ENCODE data around the gene IL3RA.

The IL3RA gene

DNA sequence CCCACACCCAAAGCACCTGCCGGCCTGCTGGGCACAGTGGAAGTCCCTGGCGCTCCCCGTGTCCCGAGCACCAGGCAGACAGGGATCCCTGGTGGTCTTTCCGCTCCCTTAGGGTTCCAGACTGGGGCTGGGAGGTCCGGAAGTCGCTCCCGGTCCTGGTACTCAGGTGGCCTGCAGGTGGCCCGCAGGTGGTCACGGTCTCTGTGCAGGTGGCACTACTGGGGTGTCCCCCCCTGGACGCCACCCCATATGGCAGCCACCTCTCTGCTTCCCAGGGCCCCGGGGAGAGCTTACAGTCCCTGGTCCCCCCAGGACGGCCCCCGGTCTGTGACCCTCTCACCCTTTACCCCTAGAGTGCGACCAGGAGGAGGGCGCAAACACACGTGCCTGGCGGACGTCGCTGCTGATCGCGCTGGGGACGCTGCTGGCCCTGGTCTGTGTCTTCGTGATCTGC is 41.7 kb downstream of the IL3RA start:
- in situ Hi-C loops (cut with MboI; ENCODE audit: low sequenced_read_pairs): no loop called here

DNA sequence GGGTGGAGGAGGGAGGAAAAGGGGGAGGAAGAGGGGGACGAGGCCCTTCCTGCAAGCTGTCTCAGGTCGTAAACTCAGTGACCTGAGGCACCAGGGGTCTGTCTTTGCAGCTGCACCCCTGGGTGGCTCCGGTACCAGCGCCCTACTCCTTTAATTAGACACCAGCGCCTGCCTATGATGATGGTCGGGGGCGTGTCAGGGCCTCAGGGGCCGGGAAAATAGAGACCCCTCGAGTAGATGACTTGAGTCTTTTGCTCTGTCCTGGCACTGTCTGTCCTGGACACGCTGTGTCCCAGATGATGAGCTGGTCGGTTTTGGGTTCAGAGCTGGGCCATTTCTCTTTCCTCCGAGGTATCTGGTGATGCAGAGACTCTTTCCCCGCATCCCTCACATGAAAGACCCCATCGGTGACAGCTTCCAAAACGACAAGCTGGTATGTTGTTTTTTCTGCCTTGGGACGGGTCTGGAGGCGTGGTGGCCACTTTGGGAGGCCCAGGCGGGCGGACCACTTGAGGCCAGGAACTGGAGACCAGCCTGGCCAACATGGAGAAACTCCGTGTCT is 44.2 kb downstream of the IL3RA start:
- in situ Hi-C loops (cut with MboI; ENCODE audit: low sequenced_read_pairs): no loop called here

DNA sequence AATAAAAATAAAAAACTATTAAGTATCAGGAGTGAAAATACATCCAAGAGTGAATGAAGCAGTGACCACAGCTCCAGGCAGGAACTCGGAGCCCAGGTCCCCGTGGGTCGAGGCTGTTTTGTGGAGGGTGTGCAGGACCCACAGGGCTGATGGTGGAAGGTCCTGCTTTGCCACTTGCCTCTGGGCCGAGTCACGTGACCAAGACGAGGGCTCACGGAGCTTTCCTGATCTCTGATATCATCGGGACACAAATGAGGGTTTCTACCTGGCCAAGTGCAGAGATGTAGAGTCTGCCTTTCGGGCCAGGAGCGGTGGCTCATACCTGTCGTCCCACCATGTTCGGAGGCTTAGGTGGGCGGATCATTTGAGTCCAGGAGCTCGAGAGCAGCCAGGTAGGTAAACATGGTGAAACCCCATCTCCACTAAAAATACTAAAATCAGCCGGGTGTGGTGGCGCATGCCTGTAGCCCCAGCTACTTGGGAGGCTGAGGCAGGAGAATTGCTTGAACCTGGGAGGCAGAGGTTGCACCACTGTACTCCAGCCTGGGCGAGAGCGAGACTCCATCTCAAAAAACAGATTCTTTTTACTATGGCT is 48.2 kb downstream of the IL3RA start:
- in situ Hi-C loops (cut with MboI; ENCODE audit: low sequenced_read_pairs): no loop called here

DNA sequence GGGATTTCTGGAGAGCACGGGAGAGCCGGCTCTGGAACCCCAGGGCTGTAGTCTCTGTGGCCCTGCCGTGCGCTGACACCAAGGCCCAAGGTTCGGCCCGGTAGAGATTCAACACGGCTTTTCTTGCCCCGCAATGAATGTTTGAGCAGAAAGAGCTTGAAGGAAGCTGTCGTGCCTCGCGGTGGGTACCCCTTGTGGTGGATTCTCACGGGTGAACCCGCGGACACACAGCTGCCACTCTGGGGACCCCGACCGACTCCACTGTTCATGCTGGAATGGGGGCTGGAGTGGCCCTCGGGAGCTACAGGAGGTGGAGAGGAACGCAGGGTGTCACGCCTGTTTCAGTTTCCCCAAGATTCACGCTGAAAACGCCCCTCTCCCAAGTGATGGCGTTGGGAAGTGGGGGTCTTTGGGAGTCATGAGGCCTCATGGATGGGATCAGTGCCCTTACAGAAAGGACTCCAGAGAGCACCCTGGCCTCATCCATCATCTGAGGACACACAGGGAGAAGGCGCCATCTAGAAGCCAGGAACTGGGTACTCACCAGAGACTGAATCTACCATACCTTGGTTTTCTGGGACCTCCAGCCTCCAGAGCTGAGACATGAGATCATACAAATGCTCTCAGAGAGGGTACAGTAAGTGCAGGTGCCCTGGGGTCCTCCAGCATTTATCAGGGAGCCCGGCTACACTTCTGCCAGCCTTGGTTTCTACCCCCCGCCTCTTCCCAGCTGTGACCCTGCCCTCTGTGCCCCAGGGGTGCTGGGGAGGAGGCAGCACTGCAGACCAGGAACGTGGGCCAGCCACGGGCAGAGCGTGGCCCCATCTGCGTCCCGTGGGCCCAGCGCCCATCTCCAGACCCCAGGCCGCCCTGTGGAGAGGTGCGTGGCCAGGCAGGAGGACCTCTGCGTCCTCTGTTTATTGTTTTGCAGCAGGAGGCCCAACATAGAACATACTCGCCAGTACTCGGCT is 49.0 kb downstream of the IL3RA start:
- in situ Hi-C loops (cut with MboI; ENCODE audit: low sequenced_read_pairs): no loop called here

DNA sequence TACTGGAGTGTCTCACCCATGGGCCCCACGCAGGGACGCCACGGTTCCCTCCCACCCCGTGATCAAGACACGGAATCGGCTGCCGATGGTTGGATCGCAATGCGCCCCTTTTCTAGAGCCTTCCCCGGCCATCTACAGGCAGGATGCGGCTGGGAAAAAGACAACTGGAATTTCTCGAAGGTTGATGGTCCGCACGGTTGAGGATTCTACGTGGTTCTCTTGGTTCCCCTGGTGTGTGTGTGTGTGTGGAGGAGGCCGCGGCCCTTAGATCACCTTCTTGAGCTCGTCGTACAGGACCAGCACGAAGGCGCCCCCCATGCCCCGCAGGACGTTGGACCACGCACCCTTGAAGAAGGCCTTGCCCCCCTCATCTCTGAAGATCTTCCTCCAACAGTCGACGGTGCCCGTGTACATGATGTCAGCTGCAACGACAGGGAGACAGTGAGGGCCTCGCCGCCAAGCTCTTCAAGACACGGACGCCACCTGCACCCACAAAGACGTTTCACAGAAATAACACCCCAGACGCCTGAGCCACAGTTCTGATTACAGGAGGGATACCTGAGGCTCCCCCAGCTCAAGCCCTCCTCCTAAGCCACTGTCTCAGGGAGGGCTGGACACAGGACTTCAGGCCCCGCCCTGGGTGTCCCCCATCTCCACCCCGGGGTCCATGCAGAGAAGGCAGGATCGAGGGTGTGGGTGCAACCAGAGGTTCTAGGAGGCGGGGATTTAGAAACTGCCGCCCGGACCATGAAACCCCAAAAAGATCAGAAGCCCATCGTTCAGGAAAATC is 49.9 kb downstream of the IL3RA start:
- in situ Hi-C loops (cut with MboI; ENCODE audit: low sequenced_read_pairs): no loop called here

DNA sequence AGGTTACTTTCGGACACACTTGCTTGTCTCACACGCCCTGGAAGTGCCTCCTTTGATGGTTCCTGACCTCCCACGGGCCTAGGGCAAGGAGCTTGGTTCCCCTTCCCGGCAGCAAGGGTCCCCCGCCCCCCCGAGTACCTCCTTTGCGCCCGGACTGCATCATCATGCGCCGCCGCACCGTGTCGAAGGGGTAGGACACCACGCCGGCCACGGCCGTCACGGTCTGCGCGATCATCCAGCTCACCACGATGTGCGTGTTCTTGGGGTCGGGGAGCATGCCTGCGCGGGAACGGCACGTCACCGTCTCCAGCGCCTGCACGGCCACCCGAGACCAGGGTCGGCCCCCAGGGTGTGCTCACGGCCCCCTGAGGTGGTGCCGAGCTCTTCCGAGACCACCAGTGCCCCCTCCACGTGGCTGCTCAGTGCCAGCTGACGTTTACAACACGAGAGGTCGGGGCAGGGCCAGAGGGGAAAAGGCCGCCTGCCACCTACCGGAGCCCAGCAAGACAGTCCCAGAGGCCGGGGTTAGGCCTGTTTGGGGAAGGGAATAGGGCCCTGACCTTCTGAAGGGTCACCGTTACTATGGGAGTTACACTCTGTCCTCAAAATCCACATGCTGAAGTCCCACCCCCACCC is 50.7 kb downstream of the IL3RA start:
- in situ Hi-C loops (cut with MboI; ENCODE audit: low sequenced_read_pairs): no loop called here

DNA sequence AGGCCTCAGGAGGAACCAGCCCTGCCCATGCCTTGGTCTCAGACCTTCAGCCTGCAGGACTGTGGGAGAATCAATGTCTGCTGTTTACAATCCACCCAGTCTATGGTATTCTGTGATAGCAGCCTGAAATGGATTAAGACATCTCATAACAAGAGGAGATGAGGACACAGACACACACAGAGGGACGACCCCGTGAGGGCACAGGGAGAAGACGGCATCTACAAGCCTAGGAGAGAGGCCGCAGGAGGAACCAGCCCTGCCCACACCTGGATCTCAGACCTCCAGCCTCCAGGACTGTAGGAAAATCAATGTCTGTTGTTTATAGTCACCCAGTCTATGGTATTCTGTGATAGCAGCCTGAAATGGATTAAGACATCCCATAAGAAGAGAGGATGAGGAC is 52.1 kb downstream of the IL3RA start:
- in situ Hi-C loops (cut with MboI; ENCODE audit: low sequenced_read_pairs): no loop called here

DNA sequence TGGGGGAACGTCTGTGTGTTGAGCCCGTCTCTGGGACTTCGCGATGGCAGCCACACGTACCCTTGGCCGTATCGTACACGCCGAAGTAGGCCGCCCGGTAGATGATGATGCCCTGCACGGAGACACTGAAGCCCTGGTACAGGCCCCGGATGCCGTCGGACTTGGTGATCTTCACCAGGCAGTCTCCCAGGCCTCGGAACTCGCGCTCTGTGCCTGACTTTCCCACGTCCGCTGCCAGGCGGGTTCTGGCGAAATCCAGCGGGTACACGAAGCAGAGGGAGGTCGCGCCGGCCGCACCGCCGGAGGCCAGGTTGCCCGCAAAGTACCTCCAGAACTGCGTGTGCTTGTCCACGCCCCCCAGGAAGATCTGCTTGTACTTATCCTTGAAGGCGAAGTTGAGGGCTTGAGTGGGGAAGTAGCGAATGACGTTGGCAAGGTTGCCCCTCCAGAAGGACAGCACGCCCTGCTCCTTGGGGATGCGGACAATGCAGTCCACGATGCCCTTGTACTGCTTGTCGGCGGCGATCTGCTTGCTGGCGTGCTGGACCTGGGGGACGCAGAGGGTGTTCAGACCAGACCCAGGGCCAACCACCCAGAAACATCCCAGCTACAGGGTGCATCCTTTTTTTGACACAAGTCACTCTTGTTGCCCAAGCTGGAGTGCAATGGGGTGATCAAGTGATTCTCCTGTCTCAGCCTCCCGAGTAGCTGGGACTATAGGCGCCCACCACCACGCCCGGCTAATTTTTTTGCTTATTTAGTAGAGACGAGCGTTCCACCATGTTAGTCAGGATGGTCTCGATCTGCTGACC is 52.8 kb downstream of the IL3RA start:
- in situ Hi-C loops (cut with MboI; ENCODE audit: low sequenced_read_pairs): no loop called here

DNA sequence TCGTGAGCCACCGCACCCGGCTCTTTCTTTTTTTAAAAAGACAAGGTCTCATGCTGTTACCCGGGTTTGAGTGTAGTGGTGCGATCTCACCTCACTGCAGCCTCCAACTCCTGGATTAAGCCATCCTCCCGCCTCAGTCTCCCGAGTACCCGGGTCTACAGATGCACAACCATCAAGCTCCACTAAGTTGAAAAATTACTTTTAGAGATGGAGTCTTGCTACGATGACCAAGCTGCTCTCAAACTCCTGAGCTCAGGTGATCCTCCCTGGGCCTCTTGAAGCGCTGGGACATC is 53.4 kb downstream of the IL3RA start:
- in situ Hi-C loops (cut with MboI; ENCODE audit: low sequenced_read_pairs): no loop called here

DNA sequence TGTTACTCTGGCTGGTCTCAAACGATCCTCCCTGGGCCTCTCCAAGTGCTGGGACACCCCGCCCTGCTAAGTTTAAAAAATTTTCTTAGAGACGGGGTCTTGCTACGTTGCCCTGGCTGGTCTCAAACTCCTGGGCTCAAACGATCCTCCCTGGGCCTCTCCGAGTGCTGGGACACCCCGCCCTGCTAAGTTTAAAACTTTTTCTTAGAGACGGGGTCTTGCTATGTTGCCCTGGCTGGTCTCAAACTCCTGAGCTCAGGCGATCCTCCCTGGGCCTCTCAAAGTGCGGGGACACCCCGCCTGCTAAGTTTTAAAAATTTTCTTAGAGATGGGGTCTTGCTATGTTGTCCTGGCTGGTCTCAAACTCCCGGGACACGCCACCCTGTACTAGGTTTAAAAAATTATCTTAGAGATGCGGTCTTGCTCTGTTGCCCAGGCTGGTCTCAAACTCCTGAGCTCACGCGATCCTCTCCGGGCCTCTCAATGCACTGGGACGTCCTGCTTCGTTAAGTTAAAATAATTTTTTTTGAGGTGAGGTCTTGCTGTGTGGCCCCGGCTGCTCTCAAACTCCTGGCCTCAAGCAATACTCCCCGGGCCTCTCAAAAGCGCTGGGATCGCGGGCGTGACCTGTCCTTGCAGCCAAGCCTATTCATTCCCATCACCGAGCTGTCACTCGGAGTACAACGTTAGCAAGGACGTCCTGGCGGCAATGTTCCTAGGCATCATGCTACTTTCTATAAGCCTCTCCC is 54.2 kb downstream of the IL3RA start:
- in situ Hi-C loops (cut with MboI; ENCODE audit: low sequenced_read_pairs): no loop called here

DNA sequence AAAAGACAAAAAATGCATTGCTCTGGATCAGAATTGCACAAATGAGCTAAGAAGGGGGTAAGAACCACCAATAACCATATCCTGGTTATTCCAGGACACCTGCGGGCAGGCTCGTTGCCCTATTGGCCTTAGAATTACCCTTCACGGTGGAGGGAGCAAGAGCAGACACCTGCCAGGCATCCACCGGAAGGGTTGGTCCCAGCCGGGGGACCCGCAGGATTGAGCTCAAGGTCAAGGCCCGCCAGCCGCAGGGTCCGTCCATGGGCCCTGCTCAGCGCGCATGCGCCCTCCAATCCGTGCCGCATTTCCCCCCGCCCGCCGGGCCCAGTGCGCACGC is 54.8 kb downstream of the IL3RA start:
- in situ Hi-C loops (cut with MboI; ENCODE audit: low sequenced_read_pairs): no loop called here

DNA sequence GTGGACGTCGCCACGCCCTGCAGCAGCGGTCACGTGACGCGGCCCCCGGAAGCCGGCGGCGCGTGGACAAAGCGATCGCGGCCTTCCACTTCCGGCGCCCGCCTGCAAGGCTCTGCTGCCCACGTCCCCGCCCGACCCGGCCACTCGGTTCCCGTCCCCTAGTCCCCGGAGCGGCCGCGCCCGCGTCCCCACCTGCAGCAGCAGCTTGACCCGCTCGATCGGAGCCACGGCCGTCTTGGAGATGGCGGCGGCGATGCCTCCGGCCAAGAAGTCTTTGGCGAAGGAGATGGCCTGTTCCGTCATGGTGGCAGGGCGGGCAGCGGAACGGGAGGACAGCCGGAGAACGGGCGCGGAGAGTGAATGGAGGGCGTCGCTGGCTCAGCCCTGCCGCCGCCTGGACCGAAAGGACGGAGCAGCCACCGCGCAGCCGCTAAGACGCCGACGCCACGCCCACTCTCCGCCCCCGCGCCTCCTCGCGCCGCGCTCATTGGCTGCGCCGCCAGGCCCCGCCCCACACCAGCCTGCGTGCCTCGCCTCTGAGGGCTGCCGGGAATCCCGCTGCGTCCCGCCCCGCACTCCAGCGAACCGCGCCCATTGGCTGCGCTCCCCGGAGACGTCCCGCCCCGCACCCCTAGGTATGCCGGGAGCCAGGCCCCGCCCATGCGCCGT is 55.3 kb downstream of the IL3RA start, which contains the start of gene SLC25A6:
Gene SLC25A6, minus strand, starts transcription at position 407 of the 669 bp plus-strand sequence. Its CDS starts 104 bp downstream, at position 303.
- in situ Hi-C loops (cut with MboI; ENCODE audit: low sequenced_read_pairs): no loop called here

DNA sequence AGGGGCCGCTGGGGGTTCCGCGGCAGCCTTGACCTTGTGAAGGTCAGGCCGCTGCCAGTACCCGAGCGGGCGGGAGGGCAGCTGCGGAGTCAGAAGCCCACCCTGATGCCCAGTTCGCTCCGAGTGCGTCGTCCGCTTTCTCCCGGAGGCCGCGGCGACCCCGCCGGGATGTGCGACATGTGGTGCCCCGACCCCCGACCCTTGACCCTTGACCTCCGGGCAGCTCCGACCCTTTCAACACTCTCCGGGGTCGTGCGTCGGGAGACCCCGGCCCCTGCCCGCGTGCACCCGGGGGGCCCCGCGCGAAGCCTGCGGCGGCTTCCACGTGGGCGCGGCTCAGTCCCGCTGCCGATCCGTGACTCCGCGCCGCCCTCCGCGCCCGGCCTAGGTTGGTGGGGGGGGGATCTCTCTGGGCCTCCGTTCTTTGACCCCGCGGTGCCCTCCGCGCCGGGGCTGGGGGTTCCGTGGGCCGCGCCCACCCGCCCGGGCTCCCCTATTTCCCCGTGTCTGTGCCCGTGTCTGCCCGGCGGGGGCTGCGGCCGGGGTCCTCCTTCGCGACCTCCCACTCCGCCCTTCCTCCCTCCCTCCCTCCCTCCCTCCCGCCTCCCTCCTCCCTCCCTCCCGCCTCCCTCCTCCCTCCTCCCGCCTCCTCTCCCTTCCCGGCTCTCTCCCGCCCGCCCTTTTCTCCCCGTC is 55.9 kb downstream of the IL3RA start:
- in situ Hi-C loops (cut with MboI; ENCODE audit: low sequenced_read_pairs): no loop called here

DNA sequence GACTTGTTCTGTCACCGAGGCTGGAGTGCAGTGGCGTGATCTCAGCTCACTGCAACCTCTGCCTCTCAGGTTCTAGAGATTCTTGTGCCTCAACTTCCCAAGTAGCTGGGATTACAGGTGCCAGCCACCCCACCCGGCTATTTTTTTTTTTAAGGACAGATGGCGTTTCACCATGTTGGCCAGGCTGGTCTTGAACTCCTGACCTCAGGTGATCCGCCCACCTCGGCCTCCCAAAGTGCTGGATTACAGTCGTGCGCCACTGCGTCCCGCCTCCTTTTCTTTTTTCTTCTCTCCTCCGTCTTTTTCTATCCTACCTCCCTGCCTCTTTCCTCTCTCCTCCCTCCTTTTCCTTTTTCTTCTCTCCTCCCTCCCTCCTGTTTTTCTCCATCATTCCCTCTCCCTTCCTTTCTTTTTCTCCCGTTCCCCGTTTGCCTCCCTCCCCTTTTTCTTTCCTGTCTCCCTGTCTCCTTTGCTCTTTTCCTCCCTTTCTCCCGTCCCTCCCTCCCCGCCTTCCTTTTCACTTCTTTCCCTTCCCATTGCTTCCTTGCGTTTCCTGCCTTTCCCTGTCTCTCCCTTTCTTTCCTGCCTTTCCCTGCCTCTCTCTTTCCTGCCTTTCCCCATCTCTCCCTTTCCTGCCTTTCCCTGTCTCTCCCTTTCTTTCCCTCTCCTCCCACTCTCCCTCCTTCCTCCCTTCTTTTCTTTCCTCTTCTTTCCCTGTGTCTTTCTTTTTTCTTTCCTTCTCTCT is 57.5 kb downstream of the IL3RA start:
- in situ Hi-C loops (cut with MboI; ENCODE audit: low sequenced_read_pairs): no loop called here

DNA sequence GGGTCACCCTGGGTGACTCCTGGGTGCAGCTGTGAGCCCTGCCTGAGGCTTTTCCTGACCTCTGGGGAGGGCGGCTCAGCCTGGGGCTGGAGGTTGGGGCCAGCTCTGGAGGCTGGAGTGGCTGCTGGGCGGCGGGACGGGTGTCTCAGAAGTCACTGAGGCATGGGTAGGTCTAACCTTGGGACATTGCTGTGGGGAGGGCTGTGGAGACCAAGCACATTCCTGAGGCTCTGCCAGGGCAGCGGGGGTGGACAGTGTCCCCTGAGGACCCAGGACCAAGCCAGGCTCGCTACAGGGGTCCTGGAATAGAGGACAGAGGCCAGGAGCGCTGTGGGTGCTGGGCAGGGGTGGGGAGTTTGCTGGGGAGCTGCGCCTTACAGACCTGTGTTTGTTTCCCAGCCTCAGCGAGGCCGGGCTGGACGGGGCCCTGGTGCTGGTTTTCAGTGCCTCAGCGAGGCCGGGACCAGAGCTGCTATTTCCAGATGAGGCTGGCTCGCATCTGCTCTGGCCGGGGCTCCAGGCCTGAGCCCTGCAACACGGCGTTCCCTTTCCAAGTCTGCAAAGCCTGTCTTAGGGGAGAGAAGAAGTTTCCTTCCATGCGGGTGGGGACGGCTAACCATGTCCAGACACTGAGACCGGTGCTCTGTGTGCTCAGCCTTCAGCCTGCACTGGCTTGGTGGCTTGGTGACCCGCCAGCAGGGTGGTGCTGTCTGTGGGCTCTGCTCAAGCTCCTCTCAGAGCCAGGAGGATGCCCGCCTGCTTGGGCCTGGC is 58.3 kb downstream of the IL3RA start:
- in situ Hi-C loops (cut with MboI; ENCODE audit: low sequenced_read_pairs): no loop called here

DNA sequence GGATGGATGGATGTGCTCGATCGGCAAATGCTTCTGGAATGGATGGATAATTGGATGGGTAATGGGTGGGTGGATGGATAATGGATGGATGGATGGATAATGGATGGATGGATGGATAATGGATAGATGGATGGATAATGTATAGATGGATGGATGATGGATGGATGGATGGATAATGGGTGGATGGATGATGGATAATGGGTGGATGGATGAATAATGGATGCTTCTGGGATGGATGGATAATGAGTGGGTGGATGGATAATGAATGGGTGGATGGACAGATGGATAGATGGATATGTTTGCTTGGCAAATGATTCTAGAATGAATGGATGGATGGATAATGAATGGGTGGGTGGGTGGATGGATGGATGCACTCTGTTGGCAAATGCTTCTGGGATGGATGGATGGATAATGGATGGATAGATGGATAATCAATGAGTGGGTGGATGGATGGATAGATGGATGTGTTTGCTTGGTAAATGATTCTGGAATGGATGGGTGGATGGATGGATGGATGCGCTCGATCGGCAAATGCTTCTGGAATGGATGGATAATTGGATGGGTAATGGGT is 59.1 kb downstream of the IL3RA start:
- in situ Hi-C loops (cut with MboI; ENCODE audit: low sequenced_read_pairs): no loop called here

Measured in hTERT RPE-1 (cell line).